Ascending aorta (tissue), 2 donors: ENCODE measurements around the gene SLPI. TPM values are rescaled to one million over a fixed set of nuclear protein-coding genes. Genes with fewer than 3 reads are reported as not detected.

ENCODE experiments used
- DNase-seq, 2 donors: peaks; one replicate each; pipeline ENCODE4 v3.0.0-alpha.2; 2019; ENCODE audit warnings: low spot score in 2 of 2
- H3K27ac ChIP-seq, 2 donors: fragments of 200-600 bp; sonication (generic); one replicate each; pipeline ENCODE4 v1.5.1; 2016 to 2017; ENCODE audit warnings: mild to moderate bottlenecking in 1 of 2
- H3K27me3 ChIP-seq: fragments of 200-600 bp; sonication (generic); one replicate; pipeline ENCODE4 v1.5.1; 2017
- H3K36me3 ChIP-seq, 2 donors: fragments of 200-600 bp; sonication (generic); one replicate each; pipeline ENCODE4 v1.5.1; 2016
- H3K4me1 ChIP-seq, 2 donors: fragments of 200-600 bp; sonication (generic); one replicate each; pipeline ENCODE4 v1.5.1; 2016 to 2017; ENCODE audit warnings: mild to moderate bottlenecking in 1 of 2
- H3K4me3 ChIP-seq, 2 donors: fragments of 200-600 bp; sonication (generic); one replicate each; pipeline ENCODE4 v1.5.1; 2016 to 2017; ENCODE audit warnings: mild to moderate bottlenecking in 1 of 2
- H3K9me3 ChIP-seq, 2 donors: fragments of 200-600 bp; sonication (generic); one replicate each; pipeline ENCODE4 v1.5.1; 2016
- intact Hi-C: fragments of 100-400 bp; cut with DNase I; formaldehyde crosslinking; loops from one replicate; pipeline ENCODE4 v1.15.1; 2023
- total RNA-seq: library from RNA; depleted of rRNA; stranded (reverse); fragments of >200 nt; gene quantifications from one replicate; pipeline ENCODE4 v1.1.0, GENCODE V29; 2016
- TF ChIP-seq, protein P1 (sequence below), 3 experiments: fragments of 200-600 bp in 2 of 3; fragments of 450-650 bp in 1 of 3; sonication (generic) in 2 of 3; IDR thresholded peaks; one replicate each; pipeline ENCODE4 v1.5.1; 2016 to 2019; ENCODE audit warnings: antibody characterized with exemption in 3 of 3, mild to moderate bottlenecking in 1 of 3, moderate library complexity in 1 of 3

SLPI gene
- total RNA-seq, 1 donor from 2014 or later = 223 TPM

DNA sequence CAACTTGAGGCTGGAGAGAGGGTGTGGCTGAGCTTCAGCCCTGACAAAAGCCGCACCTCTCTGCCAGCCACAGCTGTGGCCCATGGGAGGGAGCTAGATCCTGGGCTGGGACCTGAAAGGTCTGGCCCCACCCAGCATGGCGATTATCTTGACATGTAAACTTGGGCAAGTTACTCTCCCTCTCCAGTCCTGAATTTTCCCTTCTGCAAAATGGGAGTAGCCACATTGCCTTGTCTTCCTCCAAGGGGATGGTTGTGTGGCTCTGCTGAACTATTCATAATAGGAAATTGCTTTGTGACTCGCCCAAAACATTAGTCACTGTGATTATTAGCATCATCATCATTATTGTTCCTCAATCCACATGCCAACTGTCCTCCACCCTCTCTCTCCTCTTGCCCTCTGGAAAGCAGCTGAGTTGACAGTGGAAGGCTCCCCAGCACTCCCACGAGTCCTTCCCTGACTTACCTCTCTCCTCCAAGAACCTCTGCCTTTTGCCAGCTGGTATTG is 29.2 kb upstream of the SLPI start:
- TF ChIP-seq, protein P1, sequence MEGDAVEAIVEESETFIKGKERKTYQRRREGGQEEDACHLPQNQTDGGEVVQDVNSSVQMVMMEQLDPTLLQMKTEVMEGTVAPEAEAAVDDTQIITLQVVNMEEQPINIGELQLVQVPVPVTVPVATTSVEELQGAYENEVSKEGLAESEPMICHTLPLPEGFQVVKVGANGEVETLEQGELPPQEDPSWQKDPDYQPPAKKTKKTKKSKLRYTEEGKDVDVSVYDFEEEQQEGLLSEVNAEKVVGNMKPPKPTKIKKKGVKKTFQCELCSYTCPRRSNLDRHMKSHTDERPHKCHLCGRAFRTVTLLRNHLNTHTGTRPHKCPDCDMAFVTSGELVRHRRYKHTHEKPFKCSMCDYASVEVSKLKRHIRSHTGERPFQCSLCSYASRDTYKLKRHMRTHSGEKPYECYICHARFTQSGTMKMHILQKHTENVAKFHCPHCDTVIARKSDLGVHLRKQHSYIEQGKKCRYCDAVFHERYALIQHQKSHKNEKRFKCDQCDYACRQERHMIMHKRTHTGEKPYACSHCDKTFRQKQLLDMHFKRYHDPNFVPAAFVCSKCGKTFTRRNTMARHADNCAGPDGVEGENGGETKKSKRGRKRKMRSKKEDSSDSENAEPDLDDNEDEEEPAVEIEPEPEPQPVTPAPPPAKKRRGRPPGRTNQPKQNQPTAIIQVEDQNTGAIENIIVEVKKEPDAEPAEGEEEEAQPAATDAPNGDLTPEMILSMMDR (IDR thresholded peaks at IDR 0.05) = no peak
- intact Hi-C loops = no loop called here
- no peak for DNase-seq
- Histone ChIP-seq H3K9me3 (no peaks in the 10 kb centered on the region), H3K27me3 (no peaks in the 10 kb centered on the region), H3K4me1 (no peaks in the 10 kb centered on the region), H3K4me3 (no peak overlapping the region), H3K27ac (no peak overlapping the region), H3K36me3 (no peaks in the 10 kb centered on the region)

DNA sequence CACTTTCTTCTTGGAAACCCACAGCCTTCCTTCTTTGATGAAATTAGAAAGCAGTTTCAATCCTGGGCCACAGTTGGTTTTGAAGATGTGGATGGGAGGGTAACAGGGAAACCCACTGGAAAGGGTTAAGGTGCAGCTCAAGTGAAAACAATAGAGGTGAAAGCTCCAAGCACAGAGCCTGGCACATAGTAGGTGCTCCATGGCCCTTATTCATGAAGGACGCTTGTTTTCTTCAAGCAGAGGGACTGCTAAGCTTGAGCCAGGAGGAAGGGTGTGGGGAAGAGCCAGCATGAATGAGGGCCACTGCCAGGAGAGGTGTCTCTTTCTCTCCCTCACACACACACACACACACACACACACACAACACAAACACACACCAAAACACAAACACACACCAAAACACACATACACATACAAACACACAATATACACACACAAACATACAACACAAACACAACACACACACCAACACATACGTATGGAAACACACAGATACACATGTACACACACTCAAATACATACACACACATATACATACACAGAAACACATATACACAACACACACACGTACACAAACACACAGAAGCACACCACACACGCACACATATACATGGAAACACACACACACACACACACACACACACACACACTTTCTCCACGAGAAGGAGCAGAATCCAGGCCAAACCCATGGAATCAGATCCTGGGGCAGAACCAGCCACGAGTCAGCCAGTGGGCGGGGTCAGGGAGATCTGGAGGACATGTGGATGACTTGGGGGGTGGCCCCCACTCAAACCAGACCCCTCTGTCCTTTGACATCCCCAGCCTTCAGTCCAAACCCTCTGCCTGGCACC is 28.6 kb upstream of the SLPI start:
- Histone ChIP-seq H3K27me3 (no peaks in the 10 kb centered on the region), H3K36me3 (no peaks in the 10 kb centered on the region), H3K27ac (no peak overlapping the region), H3K9me3 (no peaks in the 10 kb centered on the region), H3K4me3 (no peak overlapping the region), H3K4me1 (no peaks in the 10 kb centered on the region)
- intact Hi-C loops = no loop called here
- DNase-seq = no peak
- TF ChIP-seq, protein P1 (IDR thresholded peaks at IDR 0.05) = no peak

DNA sequence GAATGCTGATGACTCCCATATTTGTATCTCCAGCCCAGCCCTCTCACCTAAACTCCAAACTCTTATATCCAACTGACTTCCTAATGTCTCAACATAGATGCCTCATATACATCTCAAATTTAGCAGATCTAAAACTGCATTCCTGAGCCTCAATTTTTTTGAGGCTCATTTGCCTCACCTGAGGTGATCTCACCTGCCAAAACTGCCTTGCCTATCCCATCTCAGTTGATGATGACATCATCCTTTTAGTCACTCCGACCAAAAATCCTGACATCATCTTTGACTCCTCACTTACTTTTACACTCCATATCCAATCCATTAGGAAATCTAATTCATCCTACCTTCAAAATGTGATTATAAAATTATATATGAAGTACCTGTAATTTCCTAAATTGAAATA is 25.6 kb upstream of the SLPI start:
- Histone ChIP-seq H3K27ac (no peak overlapping the region), H3K9me3 (no peaks in the 10 kb centered on the region), H3K4me3 (no peak overlapping the region), H3K36me3 (no peaks in the 10 kb centered on the region), H3K4me1 (no peaks in the 10 kb centered on the region), H3K27me3 (no peaks in the 10 kb centered on the region)
- intact Hi-C loops = no loop called here
- DNase-seq = no peak
- TF ChIP-seq, protein P1 (IDR thresholded peaks at IDR 0.05) = no peak

- TF ChIP-seq, protein P1 (IDR thresholded peaks at IDR 0.05) = no peak
- no peaks in the 10 kb centered on the region for H3K4me1 ChIP-seq
- H3K9me3 ChIP-seq = no peaks in the 10 kb centered on the region
- H3K4me3 ChIP-seq = no peak overlapping the region
- H3K27me3 ChIP-seq = no peaks in the 10 kb centered on the region
- intact Hi-C loops = no loop called here
- no peaks in the 10 kb centered on the region for H3K36me3 ChIP-seq
- no peak for DNase-seq
- H3K27ac ChIP-seq = no peak overlapping the region
Observed at GRCh38 chr20:45275338-45275737, 21.0 kb upstream of the SLPI start.

- Histone ChIP-seq H3K4me1 (no peaks in the 10 kb centered on the region), H3K4me3 (no peak overlapping the region), H3K9me3 (no peaks in the 10 kb centered on the region), H3K36me3 (no peaks in the 10 kb centered on the region), H3K27ac (no peak overlapping the region), H3K27me3 (no peaks in the 10 kb centered on the region)
- no peak for DNase-seq
- intact Hi-C loops = no loop called here
- TF ChIP-seq, protein P1 (IDR thresholded peaks at IDR 0.05) = no peak
Observed at GRCh38 chr20:45269754-45270270, 15.4 kb upstream of the SLPI start.
